Astrocyte (in vitro differentiated cells and primary cell): ENCODE results near the gene TANGO2. TPM values are rescaled to one million over a fixed set of nuclear protein-coding genes. Genes with fewer than 3 reads are reported as not detected.

Experiments
- DNase-seq: peaks from one replicate; pipeline ENCODE4 v3.0.0-alpha.2; 2010; ENCODE audit warnings: low read depth
- FAIRE-seq: peaks from 2 replicates; lab custom pipeline; 2011; peaks lifted over from hg19 to GRCh38; lab: Jason Lieb, UNC
- H2AFZ ChIP-seq: 2 replicates; pipeline ENCODE4 v1.6.0; 2012; ENCODE audit warnings: low read depth, low read length, inconsistent platforms
- H3K27ac ChIP-seq: 2 replicates; pipeline ENCODE4 v1.5.1; 2011; ENCODE audit warnings: low read depth, low read length, inconsistent platforms
- H3K27me3 ChIP-seq: 2 replicates; pipeline ENCODE4 v1.6.0; 2011; ENCODE audit warnings: low read length, inconsistent platforms; ENCODE audit not compliant: insufficient read depth
- H3K36me3 ChIP-seq: 2 replicates; pipeline ENCODE4 v1.5.1; 2011; ENCODE audit warnings: low read length, inconsistent platforms; ENCODE audit not compliant: insufficient read depth
- H3K4me1 ChIP-seq: 2 replicates; pipeline ENCODE4 v1.5.1; 2011; ENCODE audit warnings: low read length, inconsistent platforms; ENCODE audit not compliant: insufficient read depth
- H3K4me2 ChIP-seq: 2 replicates; pipeline ENCODE4 v1.6.0; 2012; ENCODE audit warnings: low read length, inconsistent platforms
- H3K4me3 ChIP-seq: 2 replicates; pipeline ENCODE4 v1.5.1; 2011; ENCODE audit warnings: low read depth, mild to moderate bottlenecking, low read length, inconsistent platforms; ENCODE audit not compliant: insufficient read depth
- H3K79me2 ChIP-seq: 2 replicates; pipeline ENCODE4 v1.6.0; 2012; ENCODE audit warnings: mild to moderate bottlenecking, low read length, inconsistent platforms; ENCODE audit not compliant: insufficient read depth
- H3K9ac ChIP-seq: 2 replicates; pipeline ENCODE4 v1.6.0; 2012; ENCODE audit warnings: mild to moderate bottlenecking, low read length, inconsistent platforms
- H3K9me3 ChIP-seq: 2 replicates; pipeline ENCODE4 v1.5.1; 2012; ENCODE audit warnings: low read depth, mild to moderate bottlenecking, low read length, inconsistent platforms; ENCODE audit not compliant: insufficient read depth
- H4K20me1 ChIP-seq: 2 replicates; pipeline ENCODE4 v1.6.0; 2012; ENCODE audit warnings: low read length, inconsistent platforms; ENCODE audit not compliant: insufficient read depth
- H3K27ac Mint-ChIP-seq: one replicate; pipeline ENCODE4 v1.8.0; 2021; ENCODE audit warnings: mild to moderate bottlenecking, mixed read lengths; ENCODE audit not compliant: unreplicated experiment
- H3K27me3 Mint-ChIP-seq: one replicate; pipeline ENCODE4 v1.8.0; 2021; ENCODE audit warnings: low read depth, mixed read lengths; ENCODE audit not compliant: unreplicated experiment
- H3K36me3 Mint-ChIP-seq: one replicate; pipeline ENCODE4 v1.8.0; 2021; ENCODE audit warnings: low read depth, mixed read lengths; ENCODE audit not compliant: unreplicated experiment
- H3K4me1 Mint-ChIP-seq: one replicate; pipeline ENCODE4 v1.8.0; 2021; ENCODE audit warnings: low read depth, mixed read lengths; ENCODE audit not compliant: unreplicated experiment
- H3K4me3 Mint-ChIP-seq: one replicate; pipeline ENCODE4 v1.8.0; 2021; ENCODE audit warnings: mild to moderate bottlenecking, moderate library complexity, mixed read lengths; ENCODE audit not compliant: unreplicated experiment
- H3K9me3 Mint-ChIP-seq: one replicate; pipeline ENCODE4 v1.8.0; 2021; ENCODE audit warnings: mild to moderate bottlenecking, mixed read lengths; ENCODE audit not compliant: unreplicated experiment
- EZH2 ChIP-seq: IDR thresholded peaks from 2 replicates; pipeline ENCODE4 v1.6.1; 2012; ENCODE audit warnings: mild to moderate bottlenecking, low read length, inconsistent platforms; ENCODE audit not compliant: insufficient read depth
- total RNA-seq: library from RNA; stranded (reverse); gene quantifications from 2 replicates; pipeline ENCODE4 v1.2.1, GENCODE V29; 2021
- TF ChIP-seq, protein P1 (sequence below): IDR thresholded peaks from 2 replicates; pipeline ENCODE4 v1.5.1; 2011; ENCODE audit warnings: low read depth, mild to moderate bottlenecking, inconsistent platforms, low read length, moderate library complexity; ENCODE audit not compliant: insufficient read depth

TANGO2 gene
- total RNA-seq, 1 donor from 2014 or later, result 28.0 TPM

- Histone ChIP-seq H3K4me1 (peaks cover 19% of the 10 kb centered on the region), H3K9me3 (no peaks in the 10 kb centered on the region), H2AFZ (no peak overlapping the region), H3K36me3 (no peaks in the 10 kb centered on the region), H3K9ac (no peak overlapping the region), H3K4me3 (no peak overlapping the region), H3K4me2 (no peak overlapping the region), H4K20me1 (no peaks in the 10 kb centered on the region), H3K27ac (no peak overlapping the region), H3K27me3 (peaks cover 6% of the 10 kb centered on the region), H3K79me2 (no peaks in the 10 kb centered on the region)
- no peaks in the 10 kb centered on the region for H3K9me3 Mint-ChIP-seq
- H3K27me3 Mint-ChIP-seq, result peaks cover 1% of the 10 kb centered on the region
- TF ChIP-seq, protein P1, sequence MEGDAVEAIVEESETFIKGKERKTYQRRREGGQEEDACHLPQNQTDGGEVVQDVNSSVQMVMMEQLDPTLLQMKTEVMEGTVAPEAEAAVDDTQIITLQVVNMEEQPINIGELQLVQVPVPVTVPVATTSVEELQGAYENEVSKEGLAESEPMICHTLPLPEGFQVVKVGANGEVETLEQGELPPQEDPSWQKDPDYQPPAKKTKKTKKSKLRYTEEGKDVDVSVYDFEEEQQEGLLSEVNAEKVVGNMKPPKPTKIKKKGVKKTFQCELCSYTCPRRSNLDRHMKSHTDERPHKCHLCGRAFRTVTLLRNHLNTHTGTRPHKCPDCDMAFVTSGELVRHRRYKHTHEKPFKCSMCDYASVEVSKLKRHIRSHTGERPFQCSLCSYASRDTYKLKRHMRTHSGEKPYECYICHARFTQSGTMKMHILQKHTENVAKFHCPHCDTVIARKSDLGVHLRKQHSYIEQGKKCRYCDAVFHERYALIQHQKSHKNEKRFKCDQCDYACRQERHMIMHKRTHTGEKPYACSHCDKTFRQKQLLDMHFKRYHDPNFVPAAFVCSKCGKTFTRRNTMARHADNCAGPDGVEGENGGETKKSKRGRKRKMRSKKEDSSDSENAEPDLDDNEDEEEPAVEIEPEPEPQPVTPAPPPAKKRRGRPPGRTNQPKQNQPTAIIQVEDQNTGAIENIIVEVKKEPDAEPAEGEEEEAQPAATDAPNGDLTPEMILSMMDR, result no peak
- TF ChIP-seq EZH2, result no peak
- no peak for DNase-seq
- H3K36me3 Mint-ChIP-seq, result no peaks in the 10 kb centered on the region
- peaks cover 13% of the 10 kb centered on the region for H3K4me1 Mint-ChIP-seq
- FAIRE-seq, result no peak
- no peak overlapping the region for H3K4me3 Mint-ChIP-seq
- H3K27ac Mint-ChIP-seq, result no peak overlapping the region
Observed at GRCh38 chr22:19997561-19998231, 23.2 kb upstream of the TANGO2 start.

- Mint-ChIP-seq H3K4me1 (peaks cover 13% of the 10 kb centered on the region), H3K36me3 (peaks cover 4% of the 10 kb centered on the region), H3K4me3 (no peak overlapping the region), H3K9me3 (peaks cover 1% of the 10 kb centered on the region), H3K27ac (no peak overlapping the region), H3K27me3 (peaks cover 1% of the 10 kb centered on the region)
- TF ChIP-seq EZH2, result no peak
- TF ChIP-seq, protein P1, result no peak
- Histone ChIP-seq H4K20me1 (no peaks in the 10 kb centered on the region), H3K9ac (no peak overlapping the region), H3K36me3 (no peaks in the 10 kb centered on the region), H3K27ac (no peak overlapping the region), H3K4me1 (peaks cover 19% of the 10 kb centered on the region), H3K4me3 (no peak overlapping the region), H3K27me3 (peaks cover 6% of the 10 kb centered on the region), H3K79me2 (no peaks in the 10 kb centered on the region), H2AFZ (peak overlapping the region; percentile 61), H3K4me2 (no peak overlapping the region), H3K9me3 (no peaks in the 10 kb centered on the region)
- DNase-seq (no peak), FAIRE-seq (no peak)
Observed at GRCh38 chr22:19998232-19998951, 22.5 kb upstream of the TANGO2 start.
